GM18505 (cell line): ENCODE results near the gene TMEM106C.

ENCODE experiments used
- ATAC-seq: cut with Tn5 transposase; IDR thresholded peaks from one replicate; pipeline ENCODE4 v1.9.1; 2021; ENCODE audit not compliant: unreplicated experiment
- POLR2A ChIP-seq: IDR thresholded peaks from 4 replicates; pipeline ENCODE4 v1.6.1; 2011; ENCODE audit warnings: borderline replicate concordance; ENCODE audit not compliant: insufficient read depth, insufficient read length; ENCODE audit errors: extremely low read depth

Gene TMEM106C

DNA sequence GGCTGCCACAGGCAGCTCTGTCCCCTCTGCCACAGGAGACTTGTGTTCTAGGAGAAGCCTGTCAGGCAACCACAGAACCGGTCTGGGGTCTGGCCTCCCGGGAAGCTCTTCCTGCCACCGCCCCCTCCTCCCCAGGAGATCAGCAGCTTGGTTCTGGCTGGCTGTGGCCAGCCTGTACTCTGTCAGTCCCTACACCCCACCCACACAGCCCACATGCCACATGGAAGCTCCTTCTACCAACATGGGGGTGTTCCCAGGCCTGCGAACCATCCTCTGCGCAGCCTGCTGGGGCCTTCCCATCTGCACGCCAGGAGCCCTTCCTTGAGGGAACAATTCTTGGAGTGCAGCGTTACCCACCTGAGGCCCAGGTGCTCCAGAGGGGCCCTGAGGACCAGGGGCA is 16.8 kb downstream of the TMEM106C start:
- TF ChIP-seq POLR2A = no peak
- no peak for ATAC-seq

DNA sequence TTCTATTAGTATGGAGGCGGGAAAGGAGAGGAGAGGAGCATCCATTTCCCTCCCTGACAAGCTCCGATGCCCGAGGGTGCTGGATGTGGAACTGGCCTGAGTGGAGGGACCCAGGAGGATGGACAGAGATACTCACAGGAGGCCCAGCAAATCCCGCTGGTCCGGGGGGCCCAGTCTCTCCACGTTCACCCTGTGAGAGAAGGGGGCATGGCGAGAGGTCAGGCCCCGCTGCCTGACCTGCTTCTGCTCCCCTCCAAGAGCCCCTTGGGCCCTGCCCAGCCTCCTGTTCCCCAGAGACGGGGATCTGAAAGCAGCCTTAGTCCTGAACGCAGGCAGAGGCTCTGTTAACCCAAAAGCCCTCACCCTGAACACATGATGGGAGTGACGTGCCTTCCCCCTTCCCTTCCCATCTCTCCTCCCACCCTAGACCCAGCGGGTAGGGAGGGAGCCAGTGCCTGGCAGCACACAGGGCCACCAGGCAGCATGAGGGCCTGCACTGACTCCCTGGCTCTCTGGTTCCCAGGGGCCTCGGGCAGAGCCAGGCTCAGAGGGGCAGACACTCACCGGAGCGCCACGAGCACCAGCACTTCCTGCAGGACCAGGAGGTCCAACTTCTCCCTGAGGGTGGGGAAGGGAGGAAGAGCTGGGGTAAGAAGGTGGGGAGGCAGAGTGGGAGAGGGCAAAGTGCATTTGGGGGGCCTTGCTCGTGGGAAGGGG is 17.5 kb downstream of the TMEM106C start:
- ATAC-seq = no peak

DNA sequence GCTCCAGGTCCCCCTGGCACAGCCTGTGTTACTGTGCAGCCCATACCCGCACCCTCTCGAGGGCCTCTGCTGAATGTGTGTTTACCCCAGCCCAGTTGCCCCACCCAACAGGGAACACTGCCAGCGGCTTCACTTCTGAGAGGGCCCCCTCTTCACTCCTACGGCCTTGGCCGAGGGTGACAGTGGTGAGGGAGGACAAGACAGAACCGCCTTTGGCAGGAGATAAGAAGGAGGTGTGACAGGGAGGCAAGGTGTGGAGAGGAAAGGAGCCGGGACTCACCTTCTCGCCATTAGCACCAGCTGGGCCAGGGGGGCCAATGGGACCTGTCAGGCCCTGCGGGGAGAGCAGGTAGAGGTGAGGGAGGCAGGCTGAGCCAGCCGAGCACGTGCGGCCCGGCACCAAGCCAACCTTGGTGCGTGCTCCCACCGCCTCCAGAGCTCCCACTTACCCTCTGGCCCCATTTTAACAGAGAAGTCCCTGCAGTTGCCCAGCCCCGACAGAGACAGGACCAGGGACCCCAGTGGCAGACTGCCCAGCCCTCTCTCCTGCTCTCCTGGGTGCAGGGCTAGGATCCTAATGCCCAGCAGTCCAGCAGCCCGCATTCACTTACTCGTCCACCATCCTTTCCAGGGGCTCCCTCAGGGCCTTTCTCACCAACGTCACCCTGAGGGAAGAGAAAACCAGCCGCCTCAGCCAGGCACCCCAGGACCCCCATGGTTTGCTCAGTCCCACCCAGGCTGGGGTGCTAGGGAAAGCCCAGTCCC is 18.3 kb downstream of the TMEM106C start:
- no peak for ATAC-seq
- TF ChIP-seq POLR2A = no peak

More for the DNA sequence above, 17.5 kb downstream of the TMEM106C start:
- no peak for TF ChIP-seq POLR2A

DNA sequence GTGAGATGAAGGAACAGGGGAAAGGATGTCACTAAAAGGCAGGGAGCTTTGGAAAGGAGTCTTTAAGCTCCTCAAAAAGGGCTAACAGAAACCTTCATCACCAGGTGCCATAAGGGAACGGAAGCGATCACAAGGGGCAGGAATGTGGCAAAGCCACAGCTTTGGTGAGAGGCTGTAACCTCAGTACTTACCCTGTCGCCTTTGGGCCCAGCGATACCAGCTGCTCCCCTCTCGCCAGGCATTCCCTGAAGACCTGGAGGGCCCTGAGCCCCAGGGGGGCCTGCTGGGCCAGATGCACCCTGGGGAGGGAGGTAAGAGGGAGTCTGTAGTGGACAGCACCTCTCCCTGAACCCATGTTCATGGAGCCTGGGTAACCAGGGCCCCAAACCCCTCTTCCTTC is 18.9 kb downstream of the TMEM106C start:
- no peak for TF ChIP-seq POLR2A
- no peak for ATAC-seq

DNA sequence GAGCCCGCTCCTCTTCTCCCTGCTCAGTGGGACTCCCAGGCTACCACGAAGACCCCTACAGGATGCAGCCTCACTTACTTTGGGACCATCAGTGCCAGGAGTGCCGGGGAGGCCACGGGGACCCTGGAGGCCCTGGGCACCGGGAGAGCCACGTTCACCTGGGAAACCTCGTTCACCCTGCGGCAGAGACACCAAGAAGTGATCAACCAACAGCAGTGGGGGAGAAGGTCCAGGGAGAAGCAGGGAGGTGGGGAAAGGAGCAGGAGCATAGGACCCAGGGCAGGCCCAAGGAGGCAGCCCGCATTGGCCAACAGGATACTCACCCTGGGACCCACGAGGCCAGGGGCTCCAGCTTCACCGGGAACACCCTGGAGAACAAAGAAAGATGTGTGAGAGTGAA is 19.4 kb downstream of the TMEM106C start:
- no peak for TF ChIP-seq POLR2A
- no peak for ATAC-seq

DNA sequence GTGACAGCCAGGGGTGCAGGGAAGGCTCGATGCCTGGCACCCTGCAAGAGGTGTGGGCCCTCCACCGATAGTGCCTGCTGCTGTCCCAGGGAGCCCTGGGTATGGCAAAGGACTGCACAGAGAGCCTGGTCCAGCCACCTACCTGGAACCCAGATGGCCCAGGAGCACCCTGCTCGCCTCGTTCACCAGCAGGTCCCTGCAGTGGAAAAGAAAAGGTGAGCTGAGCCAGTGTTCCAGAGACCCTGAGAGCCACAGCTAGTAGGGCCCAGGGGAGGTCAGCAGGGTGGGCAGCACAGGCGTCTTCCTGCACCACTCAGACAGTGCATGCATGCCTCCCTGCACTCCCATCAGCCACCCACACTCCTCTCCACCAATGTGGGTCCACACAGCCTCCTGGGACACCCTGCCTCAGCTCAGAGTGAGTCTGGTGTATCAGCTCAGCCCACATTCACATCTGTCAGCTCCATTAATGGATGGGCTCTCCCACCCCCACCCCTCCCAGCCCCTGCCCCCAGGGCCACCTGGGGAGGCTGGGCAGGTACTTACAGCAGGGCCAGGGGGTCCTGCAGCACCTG is 20.2 kb downstream of the TMEM106C start:
- no peak for ATAC-seq

DNA sequence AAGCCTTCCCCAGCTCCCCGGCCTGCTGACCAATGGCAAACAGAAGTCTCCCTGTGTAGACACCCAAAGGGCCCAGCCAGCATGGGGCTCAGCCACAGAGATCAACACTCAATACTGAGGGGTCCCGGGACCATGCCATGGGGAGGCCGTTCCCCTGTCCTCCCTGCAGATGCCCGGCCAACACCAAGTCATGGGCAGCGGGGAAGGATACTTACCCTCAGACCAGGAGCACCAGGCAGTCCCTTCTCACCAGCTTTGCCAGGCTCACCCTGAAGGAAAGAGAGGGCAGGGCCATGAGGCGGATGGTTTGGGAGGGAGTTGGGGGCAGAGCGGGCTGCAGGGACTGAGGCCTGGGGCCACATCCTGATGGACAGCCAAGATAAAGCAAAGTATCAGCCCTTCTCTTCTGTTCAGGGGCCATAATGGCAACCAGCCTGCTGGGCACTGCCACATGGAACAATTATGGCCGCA is 21.0 kb downstream of the TMEM106C start:
- TF ChIP-seq POLR2A = no peak

More for the DNA sequence above, 20.2 kb downstream of the TMEM106C start:
- TF ChIP-seq POLR2A = no peak

DNA sequence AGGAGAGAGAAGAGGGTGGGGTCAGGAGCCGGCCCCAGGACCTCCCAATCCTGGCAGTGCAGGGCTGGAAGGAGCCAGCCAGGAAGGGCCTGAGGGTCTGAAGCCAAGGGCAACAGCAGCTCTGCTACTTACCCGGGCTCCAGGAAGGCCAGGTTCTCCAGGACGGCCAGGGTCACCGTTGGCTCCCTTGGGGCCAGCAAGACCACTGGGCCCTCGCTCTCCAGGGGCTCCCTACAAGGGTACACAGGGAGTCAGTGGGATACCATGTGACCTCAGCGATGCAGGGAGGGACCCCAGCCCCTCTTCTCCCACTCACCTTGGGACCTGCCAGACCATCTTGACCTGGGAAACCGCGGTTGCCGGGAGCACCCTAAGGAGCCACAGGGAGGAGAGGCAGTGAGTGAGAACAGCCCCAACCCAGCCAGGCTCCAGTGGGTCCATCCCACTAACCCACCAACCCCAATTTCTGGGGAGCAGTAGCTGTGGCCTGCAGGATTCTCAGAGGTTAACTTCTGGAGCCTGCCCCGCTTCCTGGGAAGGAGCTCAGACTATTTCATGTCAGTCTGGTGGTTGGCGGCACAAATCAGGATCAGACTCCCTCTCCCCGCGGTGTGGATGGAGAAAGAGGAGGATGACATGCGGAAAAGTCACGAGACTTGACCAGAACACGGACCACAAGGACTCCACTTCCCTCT is 22.3 kb downstream of the TMEM106C start:
- TF ChIP-seq POLR2A = no peak

More for the DNA sequence above, 21.0 kb downstream of the TMEM106C start:
- no peak for ATAC-seq

DNA sequence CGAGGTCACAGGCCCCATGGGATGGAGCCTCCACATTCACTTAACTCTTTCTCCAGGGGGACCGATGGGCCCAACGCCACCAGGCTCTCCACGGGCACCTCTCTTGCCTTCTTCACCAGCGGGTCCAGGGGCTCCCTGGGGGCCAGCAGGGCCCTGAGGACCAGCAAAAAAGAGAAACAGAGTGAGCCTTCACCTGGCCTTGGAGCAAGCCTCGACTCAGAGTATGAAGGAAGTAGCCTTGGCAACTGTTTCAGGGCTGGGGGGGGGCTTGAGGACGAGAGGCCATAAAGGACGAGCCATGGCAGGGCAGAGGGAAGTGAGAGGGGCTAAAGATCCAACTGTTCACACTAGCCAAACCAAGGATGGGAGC is 22.9 kb downstream of the TMEM106C start:
- ATAC-seq = no peak
- TF ChIP-seq POLR2A = no peak

More for the DNA sequence above, 22.3 kb downstream of the TMEM106C start:
- no peak for ATAC-seq

DNA sequence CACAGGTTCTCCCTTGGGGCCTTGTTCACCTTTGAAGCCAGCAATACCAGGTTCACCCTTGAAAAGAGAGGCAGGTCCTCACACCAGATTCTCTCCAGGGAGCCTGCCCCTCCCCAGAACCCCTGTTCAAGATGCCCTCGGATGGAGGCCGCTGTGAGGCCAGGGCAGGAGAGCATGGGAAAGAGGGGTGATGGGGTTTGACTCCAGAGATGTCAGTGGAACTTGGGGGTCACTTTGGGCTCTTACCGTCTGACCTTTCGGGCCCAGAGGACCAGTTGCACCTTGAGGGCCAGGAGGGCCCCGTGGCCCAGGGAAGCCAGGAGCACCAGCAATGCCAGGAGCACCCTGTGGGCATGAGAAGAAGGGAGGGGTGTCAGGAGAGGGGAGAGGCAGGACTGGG is 23.4 kb downstream of the TMEM106C start:
- ATAC-seq = no peak
- no peak for TF ChIP-seq POLR2A

DNA sequence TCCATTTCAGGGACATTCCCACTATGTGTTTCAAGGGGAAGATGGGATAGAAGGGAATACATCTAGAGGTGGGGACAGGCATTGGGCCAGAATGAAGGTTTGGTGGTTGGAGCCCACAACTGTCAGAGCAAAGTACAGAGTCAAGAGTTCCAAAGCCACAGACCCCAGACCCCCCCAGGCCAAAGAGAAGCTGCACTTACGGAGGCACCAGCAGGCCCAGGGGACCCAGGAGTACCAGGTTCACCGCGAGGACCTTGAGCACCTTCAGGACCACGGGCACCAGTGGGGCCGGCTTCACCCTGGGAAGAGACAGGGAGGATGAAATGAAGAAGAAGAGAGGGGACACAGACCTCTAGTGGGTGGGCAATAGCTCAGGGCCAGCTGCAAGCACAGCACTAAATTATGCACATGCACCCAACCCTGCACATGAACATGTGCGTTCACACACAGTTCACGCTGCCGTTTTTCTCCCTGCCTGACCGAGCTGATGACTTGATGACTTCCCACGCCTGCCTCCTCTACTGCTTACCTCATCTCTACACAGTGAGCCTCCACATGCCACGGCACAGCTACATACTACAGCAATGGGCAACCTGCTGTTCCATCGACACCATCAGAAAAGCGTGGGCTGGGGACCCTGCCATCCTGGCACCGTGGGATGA is 24.1 kb downstream of the TMEM106C start:
- no peak for ATAC-seq
- TF ChIP-seq POLR2A = no peak

DNA sequence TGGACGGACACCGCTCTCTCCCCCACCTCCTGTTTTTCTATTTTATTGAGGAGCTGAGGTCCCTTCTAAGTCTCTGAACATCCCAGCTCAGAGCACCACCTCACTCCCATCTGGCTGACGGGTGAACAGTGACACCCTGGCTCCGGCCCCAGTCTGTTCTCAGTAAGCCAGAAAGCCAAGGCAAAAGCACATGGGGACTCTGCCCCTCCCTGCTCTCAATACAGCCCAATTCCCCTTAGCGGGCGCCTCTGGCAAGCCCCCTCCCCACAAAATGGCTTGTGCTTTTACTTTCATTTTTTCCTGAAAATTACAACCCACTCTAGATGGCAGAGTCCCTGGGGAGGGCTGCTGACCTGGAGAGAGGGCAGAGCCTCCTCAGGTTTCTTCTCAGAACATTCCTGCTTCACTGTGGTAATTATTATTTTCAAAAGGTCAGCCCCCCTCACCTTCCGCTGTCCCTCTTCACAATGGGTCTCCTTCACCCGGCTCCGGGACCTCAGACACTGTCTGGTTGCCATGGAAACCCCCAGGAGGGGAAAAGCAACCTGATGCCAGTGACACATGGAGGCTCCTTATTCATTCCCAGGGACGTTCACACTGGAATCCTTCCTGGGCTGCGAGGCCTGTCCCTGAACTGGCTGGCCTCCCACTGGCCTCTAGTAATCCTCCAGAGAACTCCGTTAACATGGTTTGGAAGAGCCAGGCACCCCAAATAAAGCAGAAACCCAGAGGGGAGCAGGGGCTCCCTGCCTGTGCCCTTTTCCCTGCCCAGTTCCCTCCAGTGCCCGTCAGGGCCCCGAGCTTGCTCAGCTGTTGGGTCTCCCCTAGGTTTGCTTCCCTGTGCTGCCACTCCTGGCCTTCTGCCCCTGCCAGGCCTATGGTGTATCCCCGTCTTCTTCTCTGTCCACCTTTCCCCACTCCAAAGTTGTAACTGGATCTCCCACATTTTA is 25.0 kb downstream of the TMEM106C start:
- TF ChIP-seq POLR2A = no peak
- ATAC-seq = no peak
